ENCODE data around the gene DRAP1. TPM values are rescaled to one million over a fixed set of nuclear protein-coding genes. Genes with fewer than 3 reads are reported as not detected.

DRAP1 gene
- total RNA-seq, 6 experiments from 2014 or later = 21.8 to 50.8 (median 32.6) TPM

- no peaks in the 10 kb centered on the region for H3K9me3 ChIP-seq
- H3K27ac ChIP-seq = no peak overlapping the region
- intact Hi-C loops (cut with DNase I) = no loop called here
- WGBS (ENCODE audit: insufficient coverage, low coverage, low lambda C conversion rate, missing lambda C conversion rate) = 75% methylated on average over 6 of the region's 8 CpGs
- TF ChIP-seq POLR2A (IDR thresholded peaks at IDR 0.05) (no peak), CTCF (IDR thresholded peaks at IDR 0.05) (no peak)
- H3K4me3 ChIP-seq = no peak overlapping the region
- ATAC-seq (no peak), DNase-seq (no peak)
- no peaks in the 10 kb centered on the region for H3K36me3 ChIP-seq
- H3K27me3 ChIP-seq = no peaks in the 10 kb centered on the region
- H3K4me1 ChIP-seq = peaks cover 0 to 6% (median 2%) of the 10 kb centered on the region in 4 donors
Observed at GRCh38 chr11:65954771-65955170, 35.5 kb downstream of the DRAP1 start.

- H3K4me1 ChIP-seq = peaks cover 0 to 11% (median 6%) of the 10 kb centered on the region in 4 donors
- ATAC-seq = no peak
- no peaks in the 10 kb centered on the region for H3K9me3 ChIP-seq
- no peak for TF ChIP-seq CTCF (IDR thresholded peaks at IDR 0.05)
- no peak for TF ChIP-seq POLR2A (IDR thresholded peaks at IDR 0.05)
- no peaks in the 10 kb centered on the region for H3K27me3 ChIP-seq
- no peak for DNase-seq
- 75% methylated on average over 3 of the region's 4 CpGs for WGBS (ENCODE audit: insufficient coverage, low coverage, low lambda C conversion rate, missing lambda C conversion rate)
- H3K27ac ChIP-seq = no peak overlapping the region
- intact Hi-C loops (cut with DNase I) = no loop called here
- H3K4me3 ChIP-seq = no peak overlapping the region
- no peaks in the 10 kb centered on the region for H3K36me3 ChIP-seq
Observed at GRCh38 chr11:65958291-65958690, 39.1 kb downstream of the DRAP1 start.

GRCh38 chr11:65958774-65959420 is 39.7 kb downstream of the DRAP1 start:
- TF ChIP-seq CTCF (IDR thresholded peaks at IDR 0.05) (no peak), POLR2A (IDR thresholded peaks at IDR 0.05) (no peak)

GRCh38 chr11:65960824-65961266 is 41.6 kb downstream of the DRAP1 start:
- Histone ChIP-seq H3K4me3 (peak overlapping the region; percentile 74 to 99 (median 97)), H3K4me1 (peaks cover 0 to 20% (median 8%) of the 10 kb centered on the region in 4 donors), H3K36me3 (peaks cover 0 to 21% (median 5%) of the 10 kb centered on the region in 4 donors), H3K9me3 (no peaks in the 10 kb centered on the region), H3K27ac (peak overlapping the region; percentile 58 to 78 (median 59)), H3K27me3 (no peaks in the 10 kb centered on the region)
- intact Hi-C loops (cut with DNase I) = no loop called here
- ATAC-seq (peak in 1 of 4 donors; percentile 3), DNase-seq (no peak)
- no peak for TF ChIP-seq POLR2A (IDR thresholded peaks at IDR 0.05)
- no peak for TF ChIP-seq CTCF (IDR thresholded peaks at IDR 0.05)
- 19% methylated on average over 10 of the region's 16 CpGs for WGBS (ENCODE audit: insufficient coverage, low coverage, low lambda C conversion rate, missing lambda C conversion rate)

More at GRCh38 chr11:65958774-65959420, 39.7 kb downstream of the DRAP1 start:
- WGBS (ENCODE audit: insufficient coverage, low coverage, low lambda C conversion rate, missing lambda C conversion rate) = 74% methylated on average over 9 of the region's 17 CpGs
- intact Hi-C loops (cut with DNase I) = no loop called here
- Histone ChIP-seq H3K27ac (no peak overlapping the region), H3K4me3 (no peak overlapping the region), H3K27me3 (no peaks in the 10 kb centered on the region), H3K36me3 (peaks cover 0 to 1% (median 0%) of the 10 kb centered on the region in 4 donors), H3K4me1 (peaks cover 0 to 17% (median 8%) of the 10 kb centered on the region in 4 donors), H3K9me3 (no peaks in the 10 kb centered on the region)
- DNase-seq = no peak
- ATAC-seq = no peak
